ENCODE data around the gene RFXANK. TPM values are rescaled to one million over a fixed set of nuclear protein-coding genes. Genes with fewer than 3 reads are reported as not detected.

The RFXANK gene
- total and polyA plus RNA-seq, 9 of the 15 experiments (the other 6 are each of a cell fraction or from before 2014, with no cell fraction given) = 68.6 to 181 (median 150) TPM

DNA sequence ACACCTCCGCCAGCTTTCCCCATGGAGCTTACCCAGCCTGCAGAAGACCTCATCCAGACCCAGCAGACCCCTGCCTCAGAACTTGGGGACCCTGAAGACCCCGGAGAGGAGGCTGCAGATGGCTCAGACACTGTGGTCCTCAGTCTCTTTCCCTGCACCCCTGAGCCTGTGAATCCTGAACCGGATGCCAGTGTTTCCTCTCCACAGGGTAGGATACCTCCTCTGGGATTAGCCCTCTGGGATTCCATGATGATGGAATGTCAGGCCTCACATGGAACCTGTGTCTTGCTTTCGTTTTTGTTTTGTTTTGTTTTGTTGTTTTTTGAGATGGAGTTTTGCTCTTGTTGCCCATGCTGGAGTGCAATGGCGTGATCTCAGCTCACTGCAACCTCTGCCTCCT is 1.9 kb downstream of the RFXANK start:
- H3K4me3 ChIP-seq = peak overlapping the region; percentile 86

DNA sequence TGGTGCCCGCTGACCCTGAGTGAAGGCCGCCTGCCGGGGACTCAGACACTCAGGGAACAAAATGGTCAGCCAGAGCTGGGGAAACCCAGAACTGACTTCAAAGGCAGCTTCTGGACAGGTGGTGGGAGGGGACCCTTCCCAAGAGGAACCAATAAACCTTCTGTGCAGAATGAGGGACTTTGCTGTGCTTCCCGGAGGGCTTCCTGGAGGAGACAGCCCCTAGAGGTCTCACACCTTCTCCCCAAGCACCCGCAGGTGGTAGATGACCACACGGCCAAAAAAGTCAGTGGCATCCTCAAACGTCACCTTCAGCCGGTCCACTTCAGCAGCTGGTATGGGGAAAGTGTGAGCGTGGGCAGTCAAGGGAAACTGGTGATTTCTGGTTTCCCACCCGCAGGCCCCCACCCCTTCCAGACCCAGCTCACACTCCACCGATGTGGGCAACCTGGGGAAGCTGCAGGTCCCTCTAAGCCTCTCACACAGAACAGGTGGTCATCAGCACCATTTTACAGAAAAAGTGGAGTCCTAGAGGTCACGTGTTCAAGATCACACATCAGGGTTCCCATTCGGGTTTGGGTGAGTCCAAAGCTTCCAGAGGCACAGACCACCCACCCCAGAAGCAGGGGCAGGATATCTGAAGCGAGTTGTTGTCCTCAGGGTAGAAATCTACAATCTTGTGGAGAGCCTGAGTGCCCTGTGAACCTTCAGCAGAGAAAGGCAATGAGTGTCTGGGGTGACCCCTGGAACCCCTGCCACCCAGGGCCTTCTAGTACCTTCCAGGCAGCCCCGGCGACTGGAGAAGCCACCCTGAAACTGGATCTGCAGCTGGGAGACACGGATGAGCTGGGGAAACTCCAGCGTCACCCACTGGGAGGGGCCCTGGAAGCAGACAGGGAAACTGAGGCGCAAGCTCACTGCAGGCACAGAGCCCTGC is 9.9 kb downstream of the RFXANK start:
- Histone ChIP-seq H2AFZ (ENCODE audit: low read depth, low read length) (0 out of 2 replicates have a peak overlapping the region, but pooled peaks have one; percentile 63), H3K79me2 (ENCODE audit: control insufficient read depth, insufficient read depth, low read length) (peaks cover 20% of the 10 kb centered on the region), H3K4me2 (ENCODE audit: insufficient read depth, low read length) (peak overlapping the region; percentile 90), H3K4me1 (replicated peaks in 1 of 2; ENCODE audit: control insufficient read depth in 2 of 2, insufficient read depth in 2 of 2, low read length in 2 of 2) (peaks cover 6 to 21% of the 10 kb centered on the region in 2 experiments; a peak in 3 of 5 replicates), H3K27me3 (ENCODE audit: control insufficient read depth in 2 of 2, insufficient read depth in 2 of 2, low read length in 2 of 2) (no peaks in the 10 kb centered on the region), H4K20me1 (replicated peaks; ENCODE audit: control insufficient read depth, insufficient read depth, low read length) (no peaks in the 10 kb centered on the region; the same call in 1 of the 2 replicates), H3K9me1 (ENCODE audit: control insufficient read depth, insufficient read depth, low read length) (peaks cover 4% of the 10 kb centered on the region), H3K9ac (ENCODE audit: insufficient read depth in 1 of 2, low read depth in 2 of 2, low read length in 2 of 2) (peak overlapping the region; percentile 84 to 91), H3K4me3 (peak overlapping the region; percentile 43), H3K27ac (ENCODE audit: extremely low read depth, low read depth, low read length) (peak overlapping the region; percentile 79), H3K9me3 (replicated peaks; ENCODE audit: control insufficient read depth, insufficient read depth, low read depth, low read length) (no peaks in the 10 kb centered on the region), H3K36me3 (ENCODE audit: control insufficient read depth, insufficient read depth, low read length) (peaks cover 46% of the 10 kb centered on the region; the same call in 2 of the 3 replicates)
- ChIA-PET CTCF (ENCODE audit: low intra/inter-chr PET ratio) (no interaction called here), POLR2A (interaction anchor here (0.6 to 1.8 kb wide), 6 partner anchors 8 to 109 kb away, joined by 3 to 8 read pairs (median 3); no protein-coding TSS in a partner anchor)
- peak; percentile 57 for FAIRE-seq
- BruUV-seq (replicated peaks) = no TSS peak
- no peak for DNase-seq (ENCODE audit: extremely low read depth in 1 of 4, low spot score in 3 of 4)
- ATAC-seq = peak; percentile 2; the same call in 1 of the 3 replicates
- in situ Hi-C loops (cut with MboI) (no loop called here), intact Hi-C loops (cut with micrococcal nuclease) (no loop called here)
- 54% methylated on average over 17 of the region's 19 CpGs for WGBS (ENCODE audit: insufficient coverage, low coverage, missing lambda C conversion rate)
- TF ChIP-seq, protein P1, sequence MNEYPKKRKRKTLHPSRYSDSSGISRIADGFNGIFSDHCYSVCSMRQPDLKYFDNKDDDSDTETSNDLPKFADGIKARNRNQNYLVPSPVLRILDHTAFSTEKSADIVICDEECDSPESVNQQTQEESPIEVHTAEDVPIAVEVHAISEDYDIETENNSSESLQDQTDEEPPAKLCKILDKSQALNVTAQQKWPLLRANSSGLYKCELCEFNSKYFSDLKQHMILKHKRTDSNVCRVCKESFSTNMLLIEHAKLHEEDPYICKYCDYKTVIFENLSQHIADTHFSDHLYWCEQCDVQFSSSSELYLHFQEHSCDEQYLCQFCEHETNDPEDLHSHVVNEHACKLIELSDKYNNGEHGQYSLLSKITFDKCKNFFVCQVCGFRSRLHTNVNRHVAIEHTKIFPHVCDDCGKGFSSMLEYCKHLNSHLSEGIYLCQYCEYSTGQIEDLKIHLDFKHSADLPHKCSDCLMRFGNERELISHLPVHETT (CRISPR knock-in tag; conservative IDR thresholded peaks at IDR 0.05 in 1 of 2, IDR thresholded peaks at IDR 0.05 in 1 of 2) = no peak
- no peak for TF ChIP-seq MAFK (IDR thresholded peaks at IDR 0.05; ENCODE audit: low read length)
- TF ChIP-seq NCOA1 (IDR thresholded peaks at IDR 0.05; ENCODE audit: low read depth) = no peak
- TF ChIP-seq, protein P2, sequence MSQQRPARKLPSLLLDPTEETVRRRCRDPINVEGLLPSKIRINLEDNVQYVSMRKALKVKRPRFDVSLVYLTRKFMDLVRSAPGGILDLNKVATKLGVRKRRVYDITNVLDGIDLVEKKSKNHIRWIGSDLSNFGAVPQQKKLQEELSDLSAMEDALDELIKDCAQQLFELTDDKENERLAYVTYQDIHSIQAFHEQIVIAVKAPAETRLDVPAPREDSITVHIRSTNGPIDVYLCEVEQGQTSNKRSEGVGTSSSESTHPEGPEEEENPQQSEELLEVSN (IDR thresholded peaks at IDR 0.05; ENCODE audit: borderline replicate concordance in 1 of 2, extremely low read depth in 1 of 2, insufficient read depth in 1 of 2, insufficient read length in 1 of 2, low read depth in 1 of 2, low read length in 1 of 2, poor library complexity in 1 of 2, severe bottlenecking in 1 of 2) = peak in 1 of 2 experiments; percentile 12
- TF ChIP-seq BCOR (IDR thresholded peaks at IDR 0.05) = 0 out of 2 replicates have a peak, but pooled peaks have one; percentile 9
- peak; percentile 96 for TF ChIP-seq ZFP36 (IDR thresholded peaks at IDR 0.05; ENCODE audit: low read depth, low read length, partially characterized antibody)
- TF ChIP-seq NEUROD1 (IDR thresholded peaks at IDR 0.05; ENCODE audit: borderline replicate concordance, low read depth, low read length, partially characterized antibody) = no peak
- no peak for TF ChIP-seq CEBPB (tag; IDR thresholded peaks at IDR 0.05)

More for the DNA sequence above, 1.9 kb downstream of the RFXANK start:
- H3K27me3 ChIP-seq (ENCODE audit: control insufficient read depth in 2 of 2, insufficient read depth in 2 of 2, low read length in 2 of 2) = no peaks in the 10 kb centered on the region
- H3K27ac ChIP-seq (ENCODE audit: extremely low read depth, low read depth, low read length) = 0 out of 3 replicates have a peak overlapping the region, but pooled peaks have one; percentile 11
- in situ Hi-C loops (cut with MboI) (no loop called here), intact Hi-C loops (cut with micrococcal nuclease) (loop anchor here (2.0 kb wide), 1 partner anchor 127 kb away; the partner anchor contains the start of genes MAU2 and SUGP1)
- ATAC-seq (no peak), FAIRE-seq (no peak), DNase-seq (ENCODE audit: extremely low read depth in 1 of 4, low spot score in 3 of 4) (no peak)
- peaks cover 40% of the 10 kb centered on the region for H3K79me2 ChIP-seq (ENCODE audit: control insufficient read depth, insufficient read depth, low read length)
- WGBS (ENCODE audit: insufficient coverage, low coverage, missing lambda C conversion rate) = 66% methylated on average over 5 of the region's 5 CpGs
- peak overlapping the region; percentile 93 to 98 for H3K9ac ChIP-seq (ENCODE audit: insufficient read depth in 1 of 2, low read depth in 2 of 2, low read length in 2 of 2)
- H3K9me3 ChIP-seq (replicated peaks; ENCODE audit: control insufficient read depth, insufficient read depth, low read depth, low read length) = no peaks in the 10 kb centered on the region
- H2AFZ ChIP-seq (ENCODE audit: low read depth, low read length) = no peak overlapping the region
- H3K4me1 ChIP-seq (replicated peaks in 1 of 2; ENCODE audit: control insufficient read depth in 2 of 2, insufficient read depth in 2 of 2, low read length in 2 of 2) = peaks cover 7 to 23% of the 10 kb centered on the region in 2 experiments
- peaks cover 51% of the 10 kb centered on the region for H3K36me3 ChIP-seq (ENCODE audit: control insufficient read depth, insufficient read depth, low read length)
- ChIA-PET CTCF (ENCODE audit: low intra/inter-chr PET ratio) (no interaction called here), POLR2A (interaction anchor here (1.1 kb wide), 2 partner anchors 9 kb away, joined by 3 read pairs; no protein-coding TSS in a partner anchor)
- peak overlapping the region; percentile 92 for H3K4me2 ChIP-seq (ENCODE audit: insufficient read depth, low read length)
- peak; percentile 43; the same call in 1 of the 2 replicates for TF ChIP-seq ZBTB7A (IDR thresholded peaks at IDR 0.05; ENCODE audit: borderline replicate concordance, control insufficient read depth, low read depth, low read length)
- no peak for TF ChIP-seq RAD21 (CRISPR knock-in tag; conservative IDR thresholded peaks at IDR 0.05 in 1 of 2, IDR thresholded peaks at IDR 0.05 in 1 of 2)
- BruUV-seq (replicated peaks) = no TSS peak
- peaks cover 4% of the 10 kb centered on the region for H3K9me1 ChIP-seq (ENCODE audit: control insufficient read depth, insufficient read depth, low read length)
- no peaks in the 10 kb centered on the region; the same call in 1 of the 2 replicates for H4K20me1 ChIP-seq (replicated peaks; ENCODE audit: control insufficient read depth, insufficient read depth, low read length)

Measured in K562 (cell line).